ES-I3 (cell line): ENCODE measurements around the gene KDM1B.
"Not testable (repeated sequence)": the region's sequence is repeated elsewhere in the genome, so short reads cannot be mapped to it uniquely, and the experiment has no call there.

Source experiments
- H3K36me3 ChIP-seq: 2 replicates; pipeline ENCODE4 v1.6.1; 2013; ENCODE audit warnings: mild to moderate bottlenecking, low read length, control low read depth, moderate library complexity; ENCODE audit not compliant: insufficient read depth
- H3K4me1 ChIP-seq: 2 replicates; pipeline ENCODE4 v1.6.1; 2013; ENCODE audit warnings: mild to moderate bottlenecking, control low read depth, low read length; ENCODE audit not compliant: insufficient read depth
- H3K9ac ChIP-seq: 2 replicates; pipeline ENCODE4 v1.6.1; 2013; ENCODE audit warnings: low read depth, mild to moderate bottlenecking, low read length, moderate library complexity
- H3K9me3 ChIP-seq: 2 replicates; pipeline ENCODE4 v1.6.1; 2013; ENCODE audit warnings: mild to moderate bottlenecking, low read length, moderate library complexity; ENCODE audit not compliant: control insufficient read depth, insufficient read depth

The KDM1B gene

GRCh38 chr6:18139935-18140621 is 15.1 kb upstream of the KDM1B start:
- Histone ChIP-seq H3K4me1 (no peaks in the 10 kb centered on the region), H3K36me3 (0 out of 2 replicates have a peak, but pooled peaks cover 3% of the 10 kb centered on the region), H3K9me3 (no peaks in the 10 kb centered on the region), H3K9ac (no peak overlapping the region)

GRCh38 chr6:18141805-18142590 is 13.2 kb upstream of the KDM1B start:
- no peaks in the 10 kb centered on the region for H3K9me3 ChIP-seq
- H3K36me3 ChIP-seq = peaks cover 3% of the 10 kb centered on the region; the same call in 1 of the 2 replicates
- no peaks in the 10 kb centered on the region for H3K4me1 ChIP-seq
- no peak overlapping the region for H3K9ac ChIP-seq

GRCh38 chr6:18142591-18142861 is 12.7 kb upstream of the KDM1B start:
- H3K36me3 ChIP-seq = peaks cover 3% of the 10 kb centered on the region
- H3K9me3 ChIP-seq = no peaks in the 10 kb centered on the region
- H3K4me1 ChIP-seq = no peaks in the 10 kb centered on the region
- H3K9ac ChIP-seq = no peak overlapping the region

- Histone ChIP-seq H3K36me3 (peaks cover 3% of the 10 kb centered on the region), H3K4me1 (no peaks in the 10 kb centered on the region), H3K9me3 (no peaks in the 10 kb centered on the region), H3K9ac (no peak overlapping the region)
These were observed 8.1 kb upstream of the KDM1B start for GRCh38 chr6:18147160-18147559.

- Histone ChIP-seq H3K4me1 (no peaks in the 10 kb centered on the region), H3K9me3 (no peaks in the 10 kb centered on the region), H3K36me3 (peaks cover 3% of the 10 kb centered on the region), H3K9ac (no peak overlapping the region)
These were observed 7.6 kb upstream of the KDM1B start for GRCh38 chr6:18147616-18148015.

- Histone ChIP-seq H3K9me3 (no peaks in the 10 kb centered on the region), H3K36me3 (peaks cover 3% of the 10 kb centered on the region), H3K9ac (no peak overlapping the region), H3K4me1 (peaks cover 3% of the 10 kb centered on the region; the same call in 1 of the 2 replicates)
These were observed 6.8 kb upstream of the KDM1B start for GRCh38 chr6:18148304-18149025.

GRCh38 chr6:18151391-18151790 is 3.8 kb upstream of the KDM1B start:
- H3K36me3 ChIP-seq, H3K4me1 ChIP-seq, H3K9ac ChIP-seq, H3K9me3 ChIP-seq: not testable (repeated sequence)

- no peak overlapping the region for H3K9ac ChIP-seq
- no peaks in the 10 kb centered on the region for H3K9me3 ChIP-seq
- H3K36me3 ChIP-seq = peaks cover 3% of the 10 kb centered on the region; the same call in 1 of the 2 replicates
- H3K4me1 ChIP-seq = peaks cover 3% of the 10 kb centered on the region; the same call in 1 of the 2 replicates
These were observed 3.4 kb upstream of the KDM1B start for GRCh38 chr6:18151801-18152200.

GRCh38 chr6:18153311-18153703 is 1.9 kb upstream of the KDM1B start:
- Histone ChIP-seq H3K4me1 (peaks cover 3% of the 10 kb centered on the region; the same call in 1 of the 2 replicates), H3K9ac (no peak overlapping the region; the same call in 1 of the 2 replicates), H3K36me3 (0 out of 2 replicates have a peak, but pooled peaks cover 3% of the 10 kb centered on the region), H3K9me3 (no peaks in the 10 kb centered on the region)

- H3K4me1 ChIP-seq = peaks cover 3% of the 10 kb centered on the region; the same call in 1 of the 2 replicates
- peak within 1 kb of the TSS; percentile 99 for H3K9ac ChIP-seq
- no peaks in the 10 kb centered on the region for H3K9me3 ChIP-seq
- 0 out of 2 replicates have a peak, but pooled peaks cover 3% of the 10 kb centered on the region for H3K36me3 ChIP-seq
These were observed 594 bp upstream of the KDM1B start, which contains the start of gene TPMT for GRCh38 chr6:18154507-18155149. TPMT (minus strand) TSS chr6:18155077; CDS start chr6:18149127, 5,950 bp downstream.

GRCh38 chr6:18155864-18156421 is 721 bp downstream of the KDM1B start:
- Histone ChIP-seq H3K9ac (peak overlapping the region; percentile 89; the same call in 1 of the 2 replicates), H3K9me3 (no peaks in the 10 kb centered on the region), H3K36me3 (no peaks in the 10 kb centered on the region), H3K4me1 (peaks cover 3% of the 10 kb centered on the region; the same call in 1 of the 2 replicates)

GRCh38 chr6:18160911-18161310 is 5.7 kb downstream of the KDM1B start:
- H3K9me3 ChIP-seq = no peaks in the 10 kb centered on the region
- no peaks in the 10 kb centered on the region for H3K36me3 ChIP-seq
- no peaks in the 10 kb centered on the region for H3K4me1 ChIP-seq
- H3K9ac ChIP-seq = no peak overlapping the region

GRCh38 chr6:18161431-18161830 is 6.2 kb downstream of the KDM1B start:
- Histone ChIP-seq H3K4me1 (no peaks in the 10 kb centered on the region), H3K36me3 (no peaks in the 10 kb centered on the region), H3K9me3 (no peaks in the 10 kb centered on the region), H3K9ac (no peak overlapping the region)

- Histone ChIP-seq H3K4me1 (no peaks in the 10 kb centered on the region), H3K9ac (no peak overlapping the region), H3K9me3 (no peaks in the 10 kb centered on the region), H3K36me3 (no peaks in the 10 kb centered on the region)
These were observed 7.2 kb downstream of the KDM1B start for GRCh38 chr6:18162401-18162800.
